Measurements from ENCODE around the gene MIEF2. TPM values are rescaled to one million over a fixed set of nuclear protein-coding genes. Genes with fewer than 3 reads are reported as not detected.
"Not testable (repeated sequence)": the region's sequence is repeated elsewhere in the genome, so short reads cannot be mapped to it uniquely, and the experiment has no call there.

Gene MIEF2, protein sequence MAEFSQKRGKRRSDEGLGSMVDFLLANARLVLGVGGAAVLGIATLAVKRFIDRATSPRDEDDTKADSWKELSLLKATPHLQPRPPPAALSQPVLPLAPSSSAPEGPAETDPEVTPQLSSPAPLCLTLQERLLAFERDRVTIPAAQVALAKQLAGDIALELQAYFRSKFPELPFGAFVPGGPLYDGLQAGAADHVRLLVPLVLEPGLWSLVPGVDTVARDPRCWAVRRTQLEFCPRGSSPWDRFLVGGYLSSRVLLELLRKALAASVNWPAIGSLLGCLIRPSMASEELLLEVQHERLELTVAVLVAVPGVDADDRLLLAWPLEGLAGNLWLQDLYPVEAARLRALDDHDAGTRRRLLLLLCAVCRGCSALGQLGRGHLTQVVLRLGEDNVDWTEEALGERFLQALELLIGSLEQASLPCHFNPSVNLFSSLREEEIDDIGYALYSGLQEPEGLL
- total RNA-seq: 1 to 10 TPM; 2.9 to 9.5 (median 5.7) TPM

DNA sequence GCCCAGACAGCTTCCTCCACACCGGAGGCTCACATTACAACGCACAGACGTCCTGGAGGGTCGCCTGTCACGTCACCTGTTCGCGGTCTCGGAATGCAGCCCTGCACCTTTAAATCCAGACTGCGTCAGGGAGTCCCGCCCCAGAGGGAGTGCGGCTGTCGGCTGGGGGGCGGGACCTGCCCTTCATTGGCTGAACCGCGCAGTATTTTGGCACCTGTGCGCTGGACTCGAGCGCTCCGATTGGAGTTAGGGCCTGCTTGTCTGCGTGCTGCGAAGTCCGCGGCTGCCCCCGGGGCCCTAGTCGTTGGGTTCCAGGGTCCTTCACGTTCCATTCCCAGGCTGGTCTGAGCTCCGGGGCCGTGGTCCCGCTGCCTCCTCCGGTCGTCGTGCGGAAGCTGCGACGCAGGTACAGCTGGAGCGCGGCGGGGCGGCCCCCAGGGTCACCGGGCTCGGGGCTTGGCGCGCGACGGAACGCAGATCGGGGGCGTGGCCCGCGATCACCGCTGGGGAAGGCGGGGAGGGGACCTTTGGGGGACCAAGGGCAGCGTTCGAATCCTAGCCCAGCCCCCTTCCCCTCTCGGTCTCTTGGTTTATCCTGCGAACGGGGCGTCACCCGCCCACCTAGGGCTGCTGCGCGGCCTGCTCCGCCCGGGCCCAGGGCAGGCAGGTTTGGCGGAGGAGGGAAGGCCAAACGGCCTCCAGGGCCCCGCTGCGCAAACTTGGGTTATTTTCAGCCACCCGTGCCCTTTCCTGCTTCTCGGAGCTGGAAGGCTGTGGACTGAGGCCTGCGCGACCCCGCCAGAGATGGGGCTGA is at the start of gene MIEF2:
MIEF2 (plus strand) TSS at position 331 of the 814 bp plus-strand sequence. CDS start 2,059 bp downstream, outside the sequence.
- peak; percentile 75 for DNase-seq (ENCODE audit: low spot score)
- peak; percentile 79 for ATAC-seq (ENCODE audit: low FRiP score)
- TF ChIP-seq, protein P1, sequence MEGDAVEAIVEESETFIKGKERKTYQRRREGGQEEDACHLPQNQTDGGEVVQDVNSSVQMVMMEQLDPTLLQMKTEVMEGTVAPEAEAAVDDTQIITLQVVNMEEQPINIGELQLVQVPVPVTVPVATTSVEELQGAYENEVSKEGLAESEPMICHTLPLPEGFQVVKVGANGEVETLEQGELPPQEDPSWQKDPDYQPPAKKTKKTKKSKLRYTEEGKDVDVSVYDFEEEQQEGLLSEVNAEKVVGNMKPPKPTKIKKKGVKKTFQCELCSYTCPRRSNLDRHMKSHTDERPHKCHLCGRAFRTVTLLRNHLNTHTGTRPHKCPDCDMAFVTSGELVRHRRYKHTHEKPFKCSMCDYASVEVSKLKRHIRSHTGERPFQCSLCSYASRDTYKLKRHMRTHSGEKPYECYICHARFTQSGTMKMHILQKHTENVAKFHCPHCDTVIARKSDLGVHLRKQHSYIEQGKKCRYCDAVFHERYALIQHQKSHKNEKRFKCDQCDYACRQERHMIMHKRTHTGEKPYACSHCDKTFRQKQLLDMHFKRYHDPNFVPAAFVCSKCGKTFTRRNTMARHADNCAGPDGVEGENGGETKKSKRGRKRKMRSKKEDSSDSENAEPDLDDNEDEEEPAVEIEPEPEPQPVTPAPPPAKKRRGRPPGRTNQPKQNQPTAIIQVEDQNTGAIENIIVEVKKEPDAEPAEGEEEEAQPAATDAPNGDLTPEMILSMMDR (IDR thresholded peaks at IDR 0.05): no peak

DNA sequence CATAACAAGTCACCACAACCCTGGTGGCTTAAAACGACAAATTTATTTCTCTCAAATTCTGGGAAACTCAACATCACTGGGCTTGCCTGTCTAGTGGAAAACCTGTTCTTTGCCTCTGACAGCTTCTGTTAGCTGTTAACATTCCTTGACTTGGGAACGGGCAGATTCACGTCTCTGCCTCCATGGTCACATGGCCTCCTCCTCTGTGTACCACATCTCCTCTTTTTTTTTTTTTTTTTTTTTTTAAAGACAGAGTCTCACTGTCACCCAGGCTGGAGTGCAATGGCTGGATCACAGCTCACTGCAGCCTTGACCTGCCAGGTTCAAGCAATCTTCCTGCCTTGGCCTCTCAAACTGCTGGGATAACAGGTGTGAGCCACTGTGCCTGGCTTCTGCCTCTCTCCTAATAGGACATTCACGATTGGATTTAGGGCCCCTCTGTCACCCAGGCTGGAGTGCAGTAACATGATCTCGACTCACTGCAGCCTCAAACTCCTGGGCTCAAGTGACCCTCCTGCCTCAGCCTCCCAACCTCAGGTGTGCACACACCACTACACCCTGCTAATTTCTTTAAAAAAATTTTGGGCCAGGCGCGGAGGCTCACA is 46.7 kb upstream of the MIEF2 start:
- no peak for ATAC-seq (ENCODE audit: low FRiP score)
- DNase-seq (ENCODE audit: low spot score): no peak
- TF ChIP-seq, protein P1 (IDR thresholded peaks at IDR 0.05): no peak

DNA sequence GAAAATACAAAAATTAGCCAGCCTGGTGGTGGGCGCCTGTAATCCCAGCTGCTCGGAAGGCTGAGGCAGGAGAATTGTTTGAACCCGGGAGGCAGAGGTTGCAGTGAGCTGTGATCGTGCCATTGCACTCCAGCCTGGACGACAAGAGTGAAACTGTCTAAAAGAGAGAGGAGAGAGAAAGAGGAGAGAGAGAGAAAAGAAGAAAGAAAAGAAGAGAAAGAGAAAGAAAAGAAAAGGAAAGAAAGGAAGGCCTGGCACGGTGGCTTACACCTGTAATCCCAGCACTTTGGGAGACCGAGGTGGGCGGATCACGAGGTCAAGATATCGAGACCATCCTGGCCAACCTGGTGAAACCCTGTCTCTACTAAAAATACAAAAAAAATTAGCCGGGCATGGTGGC is 43.6 kb upstream of the MIEF2 start:
- ATAC-seq (ENCODE audit: low FRiP score); DNase-seq (ENCODE audit: low spot score): not testable (repeated sequence)

DNA sequence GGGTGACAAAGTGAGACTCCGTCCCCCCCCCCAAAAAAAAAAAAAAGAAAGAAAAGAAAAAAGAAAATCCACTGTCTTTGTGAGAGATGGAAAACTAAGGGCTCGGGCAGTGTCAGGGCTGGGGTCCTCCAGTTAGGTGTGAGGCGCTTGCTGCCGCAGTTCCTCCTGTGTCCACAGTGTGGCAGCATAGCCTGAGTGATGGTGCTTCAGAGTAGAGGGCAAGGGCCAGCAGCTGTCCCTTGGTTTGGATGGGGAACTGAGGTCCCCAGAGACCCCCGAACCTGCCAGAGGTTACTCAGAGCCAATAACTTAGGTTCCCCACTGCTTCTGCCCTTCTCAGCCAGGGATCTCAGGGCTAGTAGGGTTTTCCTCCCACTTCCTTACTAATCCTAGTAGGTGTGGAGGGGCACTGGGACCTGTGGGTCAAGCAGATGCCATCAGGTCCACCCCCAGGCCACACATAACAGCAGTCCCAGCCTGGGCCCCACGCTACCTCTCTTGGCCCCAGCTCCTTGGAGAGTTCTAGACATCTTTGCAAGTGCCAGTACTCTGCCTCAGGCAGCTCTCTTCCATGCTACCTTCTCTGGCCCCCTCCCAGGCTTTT is 42.9 kb upstream of the MIEF2 start:
- TF ChIP-seq, protein P1 (IDR thresholded peaks at IDR 0.05): no peak
- DNase-seq (ENCODE audit: low spot score): peak; percentile 84
- ATAC-seq (ENCODE audit: low FRiP score): peak; percentile 83

DNA sequence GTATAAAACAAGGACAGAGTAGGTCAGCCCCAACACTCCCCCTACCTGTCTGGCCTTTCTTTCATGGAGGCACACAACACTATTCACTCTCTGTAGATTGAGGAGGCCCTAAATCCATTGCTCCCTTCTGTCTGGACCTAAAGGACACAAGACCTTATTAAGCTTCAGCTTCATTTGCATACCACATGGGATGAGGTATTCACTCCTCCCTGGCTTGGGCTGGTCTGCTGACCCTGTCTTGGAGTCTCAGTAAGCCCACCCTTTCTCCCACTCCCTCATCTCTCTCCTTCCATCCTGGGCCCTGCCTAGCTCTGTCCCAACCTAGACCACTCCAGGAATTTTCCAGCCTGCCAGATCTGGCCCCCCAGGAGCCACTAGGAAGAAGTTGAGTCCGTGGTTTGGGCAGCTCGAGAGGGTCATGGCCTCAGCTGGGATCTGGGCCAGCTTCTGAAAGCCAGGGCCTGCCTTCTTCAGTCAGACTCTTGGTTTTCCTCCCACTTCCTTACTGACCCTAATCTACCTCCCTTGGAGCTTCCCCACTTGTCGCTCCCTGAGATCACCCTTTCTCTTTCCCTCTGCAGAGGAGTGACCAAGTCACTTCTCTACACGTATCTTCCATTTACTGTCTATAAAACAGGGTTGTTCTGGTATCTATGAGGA is 41.6 kb upstream of the MIEF2 start:
- TF ChIP-seq, protein P1 (IDR thresholded peaks at IDR 0.05): no peak
- ATAC-seq (ENCODE audit: low FRiP score) (no peak), DNase-seq (ENCODE audit: low spot score) (no peak)

DNA sequence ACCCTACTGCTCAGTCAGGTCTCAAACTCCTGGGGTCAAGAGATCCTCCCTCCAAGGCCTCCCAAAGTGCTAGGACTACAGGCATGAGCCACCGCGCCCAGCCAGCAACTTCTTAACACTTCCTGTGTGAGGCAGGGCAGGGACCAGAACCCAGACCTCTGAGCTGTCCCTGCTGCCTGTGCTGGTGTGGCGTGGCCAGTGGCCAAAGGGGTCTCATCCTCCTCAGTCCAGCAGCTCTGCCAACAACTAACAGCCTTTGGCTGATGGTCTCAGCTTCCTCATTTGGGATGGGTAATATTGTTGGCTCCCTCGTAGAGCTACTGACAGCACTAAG is 36.4 kb upstream of the MIEF2 start:
- ATAC-seq (ENCODE audit: low FRiP score) (no peak), DNase-seq (ENCODE audit: low spot score) (no peak)
- TF ChIP-seq, protein P1 (IDR thresholded peaks at IDR 0.05): no peak
